Activated CD4-positive, alpha-beta T cell treated with anti-CD3 and anti-CD28 coated beads, Interleukin-2, Interleukin-6, amounts not matched to agents 100 ng/mL and 50 ng/mL, durations not matched to agents 16 hours and 8 hours (primary cell): Measurements from ENCODE around the gene PSMC4.

Experiments used
- DNase-seq: peaks from one replicate; pipeline ENCODE4 v3.0.0-alpha.2; 2020

PSMC4 gene

DNA sequence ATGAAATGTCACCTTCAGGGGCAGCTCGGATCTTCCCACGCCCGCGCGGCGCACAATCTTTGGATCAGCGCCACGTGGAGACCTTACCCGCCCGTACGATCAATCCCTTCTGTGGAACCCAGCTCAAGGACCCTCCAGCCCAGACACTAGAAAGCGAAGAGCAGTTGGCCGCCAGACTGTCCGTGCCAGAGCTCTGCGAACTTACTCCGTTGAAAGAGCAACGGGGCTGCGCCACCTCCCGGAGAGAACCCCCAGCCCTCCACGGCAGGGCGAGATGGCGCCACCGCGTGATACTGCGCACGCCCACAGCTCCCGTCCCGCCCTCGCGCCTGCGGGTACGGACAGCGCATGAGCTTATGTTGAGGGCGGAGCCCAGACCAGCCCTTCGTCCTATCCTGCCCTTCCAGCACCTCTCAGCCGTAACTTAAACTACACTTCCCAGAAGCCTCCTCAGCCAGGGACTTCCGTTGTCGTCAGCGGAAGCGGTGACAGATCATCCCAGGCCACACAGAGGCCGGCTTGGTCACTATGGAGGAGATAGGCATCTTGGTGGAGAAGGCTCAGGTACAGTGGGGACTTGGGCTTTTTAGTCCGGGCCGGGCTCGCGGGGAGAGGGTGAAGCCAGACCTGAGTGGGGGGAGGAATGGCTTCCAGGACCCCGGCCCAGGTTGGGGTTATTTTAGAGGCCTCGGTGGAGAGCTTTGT lies at the start of gene PSMC4:
PSMC4 (plus strand) TSS at position 491 of the 705 bp plus-strand sequence; CDS start at position 529, 38 bp downstream.
- DNase-seq = peak; percentile 99

DNA sequence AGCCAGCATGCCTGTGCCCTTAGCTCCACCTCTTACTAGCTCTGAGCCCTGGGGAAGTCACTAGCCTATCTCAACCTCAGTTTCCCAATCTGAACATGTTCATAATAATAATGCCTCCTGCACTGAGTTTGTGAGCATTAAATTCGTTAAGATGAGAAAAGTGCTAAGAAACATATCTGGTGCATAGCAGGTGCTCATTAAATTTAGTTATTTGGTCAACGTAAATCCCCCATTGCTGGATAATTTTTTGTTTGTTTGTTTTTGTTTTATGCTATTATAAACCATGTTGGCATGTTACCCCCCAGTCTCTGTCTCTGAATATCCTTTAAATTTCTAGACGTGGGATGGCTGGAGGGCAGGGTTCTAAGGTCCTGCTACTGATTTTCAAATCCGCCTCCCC lies 47.1 kb upstream of the PSMC4 start:
- no peak for DNase-seq

DNA sequence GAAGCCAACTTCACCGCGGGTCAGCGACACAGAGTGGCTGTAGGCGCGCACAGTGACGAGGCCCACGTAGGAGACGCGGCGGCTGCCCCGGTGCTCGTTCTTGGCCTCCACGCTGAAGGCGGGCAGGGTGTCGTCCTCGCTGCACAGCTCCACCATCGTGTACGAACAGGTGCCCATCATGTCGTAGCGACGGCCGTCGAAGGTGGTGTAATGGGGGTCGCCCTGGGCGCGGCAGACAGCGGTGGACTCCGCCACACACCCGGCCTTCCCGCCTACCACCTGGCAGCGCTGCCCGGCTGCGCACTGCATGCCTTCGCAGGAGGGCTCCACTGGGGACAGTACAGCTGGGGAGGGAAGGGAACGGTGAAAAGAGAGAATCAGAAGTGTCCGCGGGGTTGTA lies 46.6 kb upstream of the PSMC4 start:
- no peak for DNase-seq

DNA sequence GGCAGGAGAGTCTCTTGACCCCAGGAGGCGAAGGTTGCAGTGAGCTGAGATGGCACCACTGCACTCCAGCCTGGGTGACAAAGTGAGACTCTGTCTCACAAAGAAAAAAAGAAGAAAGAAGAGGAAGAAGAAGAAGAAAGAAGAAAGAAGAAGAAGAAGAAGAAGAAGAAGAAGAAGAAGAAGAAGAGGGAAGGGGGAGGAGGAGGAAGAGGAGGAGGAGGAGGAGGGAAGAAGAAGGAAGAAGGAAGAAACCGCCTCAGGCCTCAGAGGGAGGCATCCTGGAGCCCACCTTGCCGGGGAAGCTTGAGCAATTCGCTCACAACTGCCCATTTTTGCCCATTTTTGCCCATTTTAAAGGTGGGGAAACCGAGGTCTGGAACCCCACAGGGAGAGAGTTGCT lies 46.0 kb upstream of the PSMC4 start:
- no peak for DNase-seq

DNA sequence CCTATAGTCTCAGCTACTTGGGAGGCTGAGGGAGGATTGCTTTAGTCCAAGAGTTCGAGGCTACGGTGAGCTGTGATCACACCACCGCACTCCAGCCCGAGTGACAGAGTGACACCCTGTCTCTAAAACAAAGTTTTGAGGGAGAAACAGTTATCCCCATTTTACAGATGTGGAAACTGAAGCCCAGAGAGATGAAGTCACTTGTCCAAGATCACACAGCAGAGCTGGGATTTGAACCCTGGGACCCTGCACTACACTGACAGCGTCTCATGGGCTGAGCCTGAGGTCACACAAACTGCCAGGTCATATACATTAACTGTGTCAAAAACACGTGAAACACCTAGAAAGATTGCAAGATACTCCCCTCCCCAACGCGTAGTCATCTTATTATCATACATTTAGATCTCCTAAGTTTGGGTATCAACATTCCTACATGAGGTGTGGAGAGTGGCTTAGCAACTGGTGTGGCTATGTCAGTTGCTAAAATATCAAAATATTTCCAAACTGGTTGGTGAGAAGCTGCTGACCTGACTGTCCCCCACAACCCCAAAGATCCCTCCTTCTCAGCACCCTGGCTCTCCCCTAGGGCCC lies 44.7 kb upstream of the PSMC4 start:
- no peak for DNase-seq

DNA sequence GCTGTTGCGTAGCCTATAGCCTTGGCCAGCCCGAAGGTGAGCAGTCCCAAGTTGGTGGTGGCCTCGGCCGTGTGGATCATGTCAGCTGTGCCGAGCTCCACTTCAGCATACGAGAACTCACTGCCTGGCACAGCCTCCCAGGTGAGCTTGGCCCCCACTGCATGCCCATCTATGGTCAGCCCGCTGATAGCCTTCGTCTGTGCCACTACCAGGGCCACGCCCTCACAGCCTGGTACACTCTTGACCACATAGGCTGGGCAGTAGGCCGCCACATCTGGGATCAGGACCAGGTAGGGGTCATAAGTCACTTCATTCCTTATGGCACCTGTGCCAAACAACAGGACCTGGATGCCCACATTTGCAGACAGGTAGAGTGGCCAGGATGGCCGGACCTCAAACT lies 43.9 kb upstream of the PSMC4 start:
- DNase-seq = no peak

DNA sequence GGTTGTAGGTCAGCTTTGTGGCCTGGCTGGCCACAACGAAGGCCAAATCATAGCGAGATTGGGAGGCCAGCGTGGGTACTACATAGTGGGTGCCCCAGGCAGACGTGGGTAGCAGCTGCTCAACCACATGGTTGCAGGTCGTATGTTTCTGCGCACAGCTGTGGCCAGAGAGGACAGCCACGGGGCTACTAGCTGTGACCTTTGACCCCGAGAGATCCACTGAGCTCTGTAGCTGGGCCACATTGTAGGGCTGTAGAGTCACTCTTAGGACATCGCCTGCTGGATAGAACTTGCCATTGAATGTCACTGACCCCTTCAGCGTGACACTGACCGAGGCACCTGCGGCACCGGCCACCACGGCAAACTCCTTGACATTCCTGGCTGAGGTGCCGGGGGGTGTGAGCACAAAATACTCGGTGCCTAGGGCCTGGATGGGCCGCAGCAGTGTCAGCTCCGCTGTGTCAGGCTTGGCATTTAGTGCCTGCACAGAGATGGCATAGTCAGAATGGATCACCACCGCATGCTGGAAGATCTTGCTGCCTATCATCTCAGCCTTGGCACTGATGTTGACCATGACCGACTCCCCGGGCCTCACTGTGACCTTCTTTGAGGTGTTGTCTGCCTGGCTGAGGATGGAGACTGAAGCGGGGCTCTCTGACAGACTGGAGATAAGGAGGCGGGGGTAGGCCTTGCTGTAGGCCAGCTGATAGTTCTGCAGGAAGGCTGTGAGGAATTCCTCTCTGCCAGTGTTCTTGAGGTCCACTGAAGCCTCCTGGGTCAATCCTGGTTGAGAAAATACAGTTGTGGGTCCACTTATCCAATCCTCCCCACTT lies 43.2 kb upstream of the PSMC4 start:
- DNase-seq = no peak

DNA sequence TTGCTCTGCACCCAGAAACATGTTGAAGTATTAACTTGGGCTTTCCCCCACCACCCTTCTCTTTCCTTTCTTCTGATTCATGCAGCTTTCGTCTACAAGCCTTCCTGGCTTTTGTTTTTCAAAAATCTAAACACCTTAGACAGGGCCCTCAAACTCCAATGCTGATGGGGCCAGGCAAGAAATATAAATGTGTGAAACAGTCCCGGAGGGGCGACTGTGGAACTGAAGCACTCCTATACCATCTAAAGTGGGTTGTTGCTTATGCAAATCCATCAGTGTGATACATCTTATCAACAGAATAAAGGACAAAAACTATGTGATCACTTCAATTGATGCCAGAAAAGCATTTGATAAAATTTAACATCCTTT lies 42.6 kb upstream of the PSMC4 start:
- DNase-seq = no peak

DNA sequence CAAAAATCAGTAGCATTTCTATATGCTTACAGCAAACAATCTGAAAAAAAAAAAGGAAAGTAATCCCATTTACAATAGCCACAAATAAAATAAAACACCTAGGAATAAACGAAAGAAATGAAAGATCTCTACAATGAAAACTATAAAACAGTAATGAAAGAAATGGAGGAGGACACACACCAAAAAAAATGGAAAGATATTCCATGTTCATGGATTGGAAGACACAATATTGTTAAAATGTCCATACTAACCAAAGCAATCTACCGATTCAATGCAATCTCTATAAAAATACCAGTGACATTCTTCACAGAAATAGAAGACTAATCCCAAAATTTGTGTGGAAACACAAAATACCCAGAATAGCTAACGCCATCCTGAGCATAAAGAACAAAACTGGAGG lies 41.2 kb upstream of the PSMC4 start:
- no peak for DNase-seq

DNA sequence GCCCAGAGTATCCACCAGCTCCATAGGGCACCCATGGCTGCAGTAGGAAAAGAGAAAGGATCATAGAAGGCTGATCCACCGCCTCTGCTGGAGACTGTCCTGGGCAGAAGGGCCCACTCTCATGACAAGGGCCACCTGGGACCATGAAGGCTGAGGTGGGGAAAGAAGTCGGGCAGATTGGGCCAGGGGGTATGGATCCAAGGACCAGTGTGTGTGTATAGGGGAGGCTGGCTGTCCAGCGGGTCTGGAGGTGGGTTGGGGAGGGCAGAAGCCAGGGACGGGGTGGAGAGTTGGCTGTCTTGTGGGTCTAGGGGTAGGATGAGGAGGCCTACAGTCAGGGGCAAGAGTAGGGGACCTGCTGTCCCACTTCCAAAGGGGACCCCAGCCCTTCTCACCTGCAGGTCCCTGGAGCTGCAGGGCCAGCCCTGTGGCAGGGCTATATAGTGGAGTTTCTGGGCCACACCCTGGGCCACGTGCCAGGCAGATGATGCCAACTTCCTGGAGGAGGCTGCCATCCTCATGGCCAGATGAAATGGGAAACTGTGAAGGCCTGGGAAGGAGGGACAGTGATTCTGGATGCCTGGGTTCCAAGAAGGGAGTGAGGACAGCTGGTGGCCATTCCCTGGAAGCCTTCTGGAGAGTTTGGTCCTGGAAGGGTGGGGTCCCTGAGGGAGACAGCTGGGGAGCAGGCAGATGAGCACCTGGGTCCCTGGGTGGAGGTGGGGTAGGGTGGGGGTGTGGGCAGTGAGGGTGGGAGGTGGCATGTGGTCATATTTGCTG lies 36.2 kb upstream of the PSMC4 start, which contains the start of gene FCGBP:
FCGBP (minus strand) TSS at position 51 of the 780 bp plus-strand sequence.
- no peak for DNase-seq

DNA sequence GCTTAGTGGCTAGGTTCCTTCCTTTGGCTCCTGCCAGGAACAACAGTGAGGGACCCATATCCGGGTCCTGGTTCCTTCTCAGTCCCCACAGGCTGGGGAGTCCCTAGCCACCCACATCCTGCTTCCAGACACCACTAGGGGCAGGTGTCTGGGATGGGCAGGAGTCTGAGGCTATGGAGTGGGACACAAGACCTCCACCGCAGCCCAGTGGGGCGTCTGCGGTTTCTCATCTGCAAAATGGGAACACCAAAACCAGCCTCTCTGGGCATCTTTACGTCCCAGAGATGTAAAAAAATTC lies 35.7 kb upstream of the PSMC4 start:
- no peak for DNase-seq

DNA sequence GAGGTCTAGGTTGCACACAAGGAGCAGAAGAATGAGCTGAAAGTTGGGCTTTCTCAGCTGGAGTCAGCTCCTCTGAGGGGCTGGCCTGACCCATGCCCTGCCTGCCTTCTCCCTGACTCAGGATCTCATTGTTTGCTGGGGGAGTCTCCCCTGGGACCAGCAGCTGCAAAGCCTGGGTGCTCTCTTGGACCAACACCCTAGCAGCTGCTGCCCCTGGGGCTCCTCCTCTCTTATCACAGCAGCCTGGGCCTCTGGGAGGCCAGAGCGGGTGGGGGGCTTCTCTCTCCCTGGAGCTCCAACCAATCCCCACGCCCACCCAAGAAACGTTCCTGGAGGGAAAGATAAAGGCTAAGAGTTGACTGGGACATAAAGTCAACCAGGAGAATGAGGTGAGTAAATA lies 34.9 kb upstream of the PSMC4 start:
- no peak for DNase-seq

DNA sequence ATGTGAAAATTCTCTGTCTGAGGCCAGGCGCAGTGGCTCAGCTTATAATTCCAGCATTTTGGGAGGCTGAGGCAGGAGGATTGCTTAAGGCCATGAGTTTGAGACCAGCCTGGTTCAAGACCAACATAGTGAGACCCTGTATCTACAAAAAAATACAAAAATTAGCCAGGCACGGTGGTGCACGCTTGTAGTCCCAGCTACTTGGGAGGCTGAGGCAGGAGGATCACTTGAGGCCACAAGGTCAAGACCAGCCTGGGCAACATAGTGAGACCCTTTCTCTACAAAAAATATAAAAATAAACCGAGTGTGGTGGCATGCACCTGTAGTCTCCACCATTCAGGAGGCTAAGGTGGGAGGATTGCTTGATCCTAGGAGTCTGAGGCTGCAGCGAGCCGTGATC lies 34.3 kb upstream of the PSMC4 start:
- no peak for DNase-seq

DNA sequence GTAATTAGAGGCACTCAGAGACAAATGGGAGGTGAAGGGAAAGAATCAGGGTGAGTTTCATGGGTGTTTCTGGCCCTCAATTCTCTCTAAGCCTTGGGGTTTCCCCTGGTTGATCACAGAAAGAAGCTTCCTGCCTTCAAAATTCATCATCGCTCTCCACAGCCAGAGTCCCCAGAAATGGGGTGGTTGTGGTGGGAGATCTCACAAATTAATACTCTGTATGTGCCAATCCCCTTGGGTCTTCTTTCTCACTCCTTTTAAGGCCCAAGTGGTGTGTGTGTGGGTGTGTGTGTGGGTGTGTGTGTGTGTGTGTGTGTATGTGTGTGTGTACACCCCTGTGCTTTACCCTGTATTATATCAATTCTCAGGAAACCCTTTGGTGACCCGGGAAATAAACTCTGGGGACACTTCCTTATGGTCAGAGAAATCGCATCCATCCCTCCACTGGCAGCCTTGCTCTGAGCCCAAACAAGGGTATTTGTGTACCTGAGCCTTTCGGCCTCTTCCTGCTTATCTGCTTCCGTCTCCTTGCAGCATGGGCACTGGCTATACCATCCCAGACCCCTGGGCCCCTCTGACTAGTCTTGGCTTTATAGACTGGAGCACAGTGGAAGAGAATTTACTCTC lies 33.8 kb upstream of the PSMC4 start:
- peak; percentile 54 for DNase-seq

DNA sequence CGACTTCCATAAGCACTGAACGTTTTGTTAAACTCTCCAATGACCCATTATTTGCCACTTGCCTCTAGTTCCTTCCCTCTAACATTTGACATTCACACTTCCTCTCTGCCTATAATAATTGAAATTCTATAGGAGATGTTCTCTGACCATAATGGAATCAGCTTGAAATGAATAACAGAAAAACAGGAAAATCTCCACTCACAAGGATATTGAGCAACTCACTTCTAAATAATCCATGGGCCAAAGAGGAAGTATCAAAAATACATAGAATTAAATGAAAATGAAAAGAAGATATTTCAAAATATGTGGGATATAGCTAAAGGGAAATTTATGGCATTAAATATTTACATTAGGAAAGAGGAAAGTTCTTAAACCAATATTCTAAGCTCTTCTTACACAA lies 33.2 kb upstream of the PSMC4 start:
- no peak for DNase-seq

DNA sequence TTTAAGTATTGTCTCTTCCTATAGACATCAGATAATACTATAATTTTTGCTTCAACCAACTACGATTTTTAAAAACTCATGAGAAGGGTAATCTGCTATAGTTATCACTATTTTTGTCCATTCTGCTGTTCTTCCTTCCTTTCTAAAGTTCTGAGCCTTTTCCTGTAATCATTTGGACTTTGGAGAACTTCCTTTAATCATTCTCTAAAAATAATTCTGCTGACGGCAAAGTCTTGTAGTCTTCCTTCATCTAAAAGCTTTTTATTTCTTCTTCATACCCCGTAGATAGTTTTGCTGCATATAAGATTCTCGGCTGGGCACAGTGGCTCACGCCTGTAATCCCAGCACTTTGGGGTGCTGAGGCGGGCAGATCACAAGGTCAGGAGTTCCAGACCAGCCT lies 31.4 kb upstream of the PSMC4 start:
- no peak for DNase-seq

DNA sequence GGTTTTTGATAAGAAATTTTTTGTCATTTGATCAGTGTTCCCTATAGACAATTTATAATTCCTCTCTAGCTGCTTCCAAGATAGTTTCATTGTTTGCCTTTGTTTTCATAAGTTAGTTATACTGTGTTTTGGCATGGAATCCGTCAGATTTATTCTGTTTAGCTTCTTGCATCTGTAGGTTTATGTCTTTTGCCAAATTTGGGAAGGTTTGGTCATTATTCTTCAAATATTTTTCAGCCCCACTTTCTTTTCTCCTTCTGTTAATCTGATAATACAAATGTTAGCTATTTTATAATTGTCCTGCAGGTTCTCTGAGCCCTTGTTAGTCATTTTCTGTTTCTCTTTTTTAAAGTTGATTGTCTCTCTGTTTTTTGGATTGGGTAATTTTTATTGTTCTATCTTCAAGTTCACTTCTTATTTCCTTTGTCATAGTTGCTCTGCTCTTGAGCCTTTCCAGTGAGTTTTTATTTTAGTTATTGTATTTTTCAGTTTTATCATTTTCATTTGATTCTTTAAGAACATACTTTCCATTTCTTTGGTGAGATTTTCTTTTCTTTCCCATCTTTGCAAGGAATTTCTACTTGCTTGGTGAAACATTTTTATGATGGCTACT lies 30.6 kb upstream of the PSMC4 start:
- no peak for DNase-seq

DNA sequence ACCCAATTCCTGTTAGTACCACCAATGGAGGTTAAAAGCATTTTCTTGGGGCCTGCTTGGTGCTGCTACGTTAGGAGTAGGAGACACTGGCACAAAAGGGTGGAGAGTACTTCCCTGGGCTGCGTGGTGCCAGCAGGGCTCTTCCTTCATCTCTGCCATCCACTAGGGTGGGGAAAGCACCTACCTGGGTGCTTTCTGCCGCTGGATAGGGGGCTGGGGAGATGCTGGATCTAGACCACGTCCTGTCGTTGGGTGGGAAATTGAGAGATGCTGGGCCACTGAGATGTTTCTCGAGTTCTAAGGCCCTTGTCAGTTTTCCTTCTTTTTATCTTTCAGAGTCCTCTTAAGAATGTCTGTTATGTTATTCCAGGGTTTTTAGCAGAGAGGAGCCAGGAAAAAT lies 29.8 kb upstream of the PSMC4 start:
- DNase-seq = peak; percentile 22

DNA sequence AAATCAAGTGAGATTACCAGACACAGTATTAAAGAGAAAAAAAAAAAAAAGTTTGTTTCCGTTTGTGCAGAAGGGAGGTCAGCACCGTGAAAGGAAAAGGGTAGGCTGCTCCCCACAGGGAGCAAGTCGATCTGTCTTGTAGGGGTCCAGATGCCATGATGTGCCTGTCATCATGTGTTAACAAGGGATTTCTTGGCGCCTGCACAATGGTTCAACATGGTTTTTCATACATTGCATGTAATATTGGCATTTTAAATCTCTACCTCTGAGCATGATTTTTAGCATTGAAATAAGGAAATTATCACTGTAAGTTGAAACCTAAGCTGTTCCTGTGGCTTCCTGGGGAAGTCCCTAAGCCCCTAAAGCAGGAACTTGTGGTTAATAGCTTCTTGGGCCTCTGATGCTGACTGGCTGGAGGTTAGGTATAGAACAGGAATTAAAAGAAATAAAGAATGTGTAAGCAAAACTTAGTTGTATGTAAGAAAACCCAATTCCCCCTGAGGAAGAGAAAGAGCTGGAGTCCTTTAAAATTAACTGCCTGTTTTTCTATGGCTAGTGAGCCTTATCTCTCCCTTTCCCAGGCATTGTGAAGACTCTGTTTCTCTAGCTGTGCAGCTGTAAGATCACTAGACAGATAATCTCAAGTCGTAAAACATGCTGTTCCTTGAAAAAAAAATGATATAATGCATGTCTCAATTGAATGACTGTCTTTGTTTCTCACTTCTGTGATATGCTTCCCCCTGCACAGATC lies 29.2 kb upstream of the PSMC4 start:
- DNase-seq = peak; percentile 79

DNA sequence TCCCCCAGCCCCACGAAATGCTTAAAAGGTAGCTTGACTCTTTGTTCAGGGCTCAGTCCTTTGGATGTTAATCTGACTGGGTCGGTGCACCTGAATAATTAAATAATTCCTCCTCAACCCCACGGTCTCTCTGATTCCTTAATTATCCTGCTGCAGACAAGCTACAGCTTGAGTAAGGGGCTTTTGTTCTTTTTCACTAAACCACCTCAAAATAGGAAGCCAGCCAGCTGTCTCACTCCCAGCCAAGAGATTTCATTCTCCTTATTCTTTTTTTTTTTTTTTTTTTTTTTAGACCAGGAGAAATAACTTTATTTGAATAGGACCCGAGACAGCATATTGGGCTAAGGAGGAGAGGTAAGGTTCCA lies 28.6 kb upstream of the PSMC4 start:
- no peak for DNase-seq

DNA sequence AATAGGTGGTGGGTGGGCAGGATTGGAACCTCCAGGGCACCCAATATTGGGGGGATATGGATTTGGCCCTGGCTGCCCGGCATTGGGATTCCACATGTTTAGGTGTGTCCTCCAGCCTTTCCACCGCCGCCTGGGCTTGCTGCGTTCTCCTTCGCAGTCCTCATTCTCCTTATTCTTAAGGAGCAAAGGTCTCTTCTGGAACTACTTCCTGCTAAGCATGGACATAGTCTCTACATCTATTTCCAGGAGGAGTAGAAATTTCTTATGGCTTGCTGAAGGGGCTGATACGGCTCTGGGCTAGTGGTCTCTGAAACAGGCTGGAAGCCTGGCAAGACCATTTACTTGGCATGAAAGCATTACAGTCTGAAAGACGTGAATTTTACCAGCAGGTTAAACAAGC lies 27.4 kb upstream of the PSMC4 start:
- DNase-seq = no peak

DNA sequence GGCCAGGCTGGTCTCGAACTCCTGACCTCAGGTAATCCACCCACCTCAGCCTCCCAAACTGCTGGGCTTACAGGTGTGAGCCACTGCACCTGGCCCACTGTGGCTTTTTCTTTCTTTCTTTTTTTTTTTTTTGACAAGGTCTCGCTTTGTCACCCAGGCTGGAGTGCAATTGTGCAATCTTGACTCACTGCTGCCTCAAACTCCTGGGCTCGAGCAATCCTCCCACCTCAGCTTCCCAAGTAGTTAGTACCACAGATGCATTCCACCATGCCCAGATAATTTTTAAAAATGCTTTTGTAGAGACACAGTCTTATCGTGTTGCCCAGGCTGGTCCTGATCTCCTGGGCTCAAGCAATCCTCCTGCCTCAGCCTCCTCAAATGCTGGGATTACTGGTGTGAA lies 24.4 kb upstream of the PSMC4 start:
- DNase-seq = no peak
